HepG2 (cell line): ENCODE data around the gene FBXO24. TPM values are rescaled to one million over a fixed set of nuclear protein-coding genes. Genes with fewer than 3 reads are reported as not detected.

ENCODE experiments used
- AKAP8 ChIP-seq: sonication (generic); formaldehyde crosslinking; IDR thresholded peaks from 2 replicates; pipeline ENCODE4 v1.5.1; 2020; ENCODE audit warnings: mild to moderate bottlenecking, missing genetic modification reagents
- FIP1L1 ChIP-seq: fragments of 200-400 bp; formaldehyde crosslinking; IDR thresholded peaks from 2 replicates; pipeline ENCODE4 v1.6.1; 2018; ENCODE audit warnings: low read depth, mild to moderate bottlenecking, low read length, moderate library complexity, borderline replicate concordance; ENCODE audit not compliant: insufficient read depth
- FOXK1 ChIP-seq: sonication (generic); formaldehyde crosslinking; IDR thresholded peaks from 2 replicates; pipeline ENCODE4 v1.4.0; 2020; ENCODE audit warnings: low read depth, missing genetic modification reagents, borderline replicate concordance
- GABPB1 ChIP-seq: IDR thresholded peaks from 2 replicates; pipeline ENCODE4 v1.6.1; 2016; ENCODE audit warnings: mild to moderate bottlenecking, missing genetic modification reagents, moderate library complexity, missing compliant biosample characterization
- GATAD2A ChIP-seq: IDR thresholded peaks from 2 replicates; pipeline ENCODE4 v1.6.1; 2016
- GTF2F1 ChIP-seq: fragments of 150-350 bp; IDR thresholded peaks from 2 replicates; pipeline ENCODE4 v1.6.1; 2014; ENCODE audit warnings: low read length
- HMG20A ChIP-seq: IDR thresholded peaks from 2 replicates; pipeline ENCODE4 v1.6.1; 2016; ENCODE audit warnings: borderline replicate concordance
- HMGXB4 ChIP-seq, 2 experiments: sonication (generic) in 1 of 2; formaldehyde crosslinking in 1 of 2; IDR thresholded peaks; 2 replicates each; pipeline versions ENCODE4 v1.4.0 to v1.6.1; 2018 to 2020; ENCODE audit warnings: missing genetic modification reagents in 2 of 2, borderline replicate concordance in 1 of 2, low read depth in 1 of 2, mild to moderate bottlenecking in 1 of 2, missing biosample characterization in 1 of 2
- ISL2 ChIP-seq: sonication (generic); formaldehyde crosslinking; IDR thresholded peaks from 2 replicates; pipeline ENCODE4 v1.5.0; 2020; ENCODE audit warnings: missing genetic modification reagents
- MATR3 ChIP-seq: sonication (generic); formaldehyde crosslinking; IDR thresholded peaks from 2 replicates; pipeline ENCODE4 v1.4.0; 2020; ENCODE audit warnings: missing genetic modification reagents
- MLLT10 ChIP-seq: sonication (generic); formaldehyde crosslinking; IDR thresholded peaks from 2 replicates; pipeline ENCODE4 v1.4.0; 2020; ENCODE audit warnings: missing genetic modification reagents
- MTA1 ChIP-seq: sonication (generic); formaldehyde crosslinking; IDR thresholded peaks from 2 replicates; pipeline ENCODE4 v1.4.0; 2020; ENCODE audit warnings: missing genetic modification reagents, mild to moderate bottlenecking, borderline replicate concordance
- NCOA1 ChIP-seq: sonication (generic); formaldehyde crosslinking; IDR thresholded peaks from 2 replicates; pipeline ENCODE4 v1.9.0; 2021; ENCODE audit warnings: missing genetic modification reagents
- NR2C2 ChIP-seq: sonication (generic); formaldehyde crosslinking; IDR thresholded peaks from 2 replicates; pipeline ENCODE4 v1.4.0; 2020; ENCODE audit warnings: missing genetic modification reagents, mild to moderate bottlenecking, moderate library complexity, borderline replicate concordance
- RELA ChIP-seq: sonication (generic); formaldehyde crosslinking; IDR thresholded peaks from 2 replicates; pipeline ENCODE4 v1.4.0; 2020; ENCODE audit warnings: missing genetic modification reagents
- RXRB ChIP-seq: IDR thresholded peaks from 2 replicates; pipeline ENCODE4 v1.6.1; 2016; ENCODE audit warnings: borderline replicate concordance, missing genetic modification reagents, missing compliant biosample characterization
- SRY ChIP-seq: sonication (generic); formaldehyde crosslinking; IDR thresholded peaks from 2 replicates; pipeline ENCODE4 v1.8.0; 2022; ENCODE audit warnings: mild to moderate bottlenecking, missing genetic modification reagents
- TIGD3 ChIP-seq: sonication (generic); formaldehyde crosslinking; IDR thresholded peaks from 2 replicates; pipeline ENCODE4 v1.5.1; 2020; ENCODE audit warnings: mild to moderate bottlenecking, missing genetic modification reagents, borderline replicate concordance
- TRIM24 ChIP-seq: sonication (generic); formaldehyde crosslinking; IDR thresholded peaks from 2 replicates; pipeline ENCODE4 v1.8.0; 2022; ENCODE audit warnings: mild to moderate bottlenecking, missing genetic modification reagents
- XRCC5 ChIP-seq: fragments of 200-400 bp; formaldehyde crosslinking; optimal IDR thresholded peaks from 2 replicates; pipeline ENCODE3; 2017; ENCODE audit warnings: mild to moderate bottlenecking, low read length
- ZMAT3 ChIP-seq: sonication (generic); formaldehyde crosslinking; conservative IDR thresholded peaks from 2 replicates; pipeline ENCODE4 v1.7.0; 2021; ENCODE audit warnings: missing genetic modification reagents
- ZNF138 ChIP-seq: sonication (generic); formaldehyde crosslinking; IDR thresholded peaks from 2 replicates; pipeline ENCODE4 v1.5.0; 2020; ENCODE audit warnings: mild to moderate bottlenecking, low read depth, missing genetic modification reagents
- ZNF567 ChIP-seq: sonication (generic); formaldehyde crosslinking; IDR thresholded peaks from 2 replicates; pipeline ENCODE4 v1.8.1; 2023; ENCODE audit warnings: mild to moderate bottlenecking, missing genetic modification reagents, borderline replicate concordance
- ZNF713 ChIP-seq: sonication (generic); formaldehyde crosslinking; IDR thresholded peaks from 2 replicates; pipeline ENCODE4 v1.4.0; 2020; ENCODE audit warnings: mild to moderate bottlenecking, missing genetic modification reagents
- ZNF816 ChIP-seq: sonication (generic); formaldehyde crosslinking; IDR thresholded peaks from 2 replicates; pipeline ENCODE4 v1.8.0; 2022; ENCODE audit warnings: missing genetic modification reagents, mild to moderate bottlenecking, borderline replicate concordance
- ZSCAN20 ChIP-seq: sonication (generic); formaldehyde crosslinking; IDR thresholded peaks from 2 replicates; pipeline ENCODE4 v1.4.0; 2020; ENCODE audit warnings: missing genetic modification reagents, mild to moderate bottlenecking, borderline replicate concordance
- polyA plus RNA-seq, 8 experiments: library from polyadenylated mRNA; depleted of rRNA in 3 of 8; stranded (reverse) in 7 of 8; unstranded in 1 of 8; fragments of >200 nt; fragmentation: Illumina TruSeq in 4 of 8; extraction: Trizol in 4 of 8; gene quantifications; 2 replicates each; pipeline versions ENCODE4 v1.2.1 to v1.2.3, GENCODE V29; 2011 to 2016; ENCODE audit warnings: low read depth in 4 of 8, missing spikeins in 1 of 8, mixed read lengths in 1 of 8; ENCODE audit not compliant: insufficient read depth in 1 of 8
- total RNA-seq, 5 experiments: library from RNA; depleted of rRNA; stranded (reverse); fragments of >200 nt; fragmentation: Illumina TruSeq; extraction: Trizol; gene quantifications; 2 replicates each; pipeline ENCODE4 v1.2.3, GENCODE V29; 2016; ENCODE audit warnings: low read depth in 1 of 5
- TF ChIP-seq, protein P1 (sequence below): sonication (generic); formaldehyde crosslinking; IDR thresholded peaks from 2 replicates; pipeline ENCODE4 v1.4.0; 2020; ENCODE audit warnings: missing genetic modification reagents
- TF ChIP-seq, protein P2 (sequence below): sonication (generic); formaldehyde crosslinking; IDR thresholded peaks from 2 replicates; pipeline ENCODE4 v1.8.1; 2023; ENCODE audit warnings: mild to moderate bottlenecking, missing genetic modification reagents, borderline replicate concordance
- TF ChIP-seq, protein P3 (sequence below): sonication (generic); formaldehyde crosslinking; IDR thresholded peaks from 2 replicates; pipeline ENCODE4 v1.8.0; 2022; ENCODE audit warnings: mild to moderate bottlenecking, missing genetic modification reagents, moderate library complexity

The FBXO24 gene
- total and polyA plus RNA-seq, 2 of the 13 experiments (the other 11 are each of a cell fraction or from before 2014, with no cell fraction given) = 0.20 to 0.55 TPM

GRCh38 chr7:100621554-100621953 is 35.4 kb downstream of the FBXO24 start (continued):
- TF ChIP-seq, protein P1, sequence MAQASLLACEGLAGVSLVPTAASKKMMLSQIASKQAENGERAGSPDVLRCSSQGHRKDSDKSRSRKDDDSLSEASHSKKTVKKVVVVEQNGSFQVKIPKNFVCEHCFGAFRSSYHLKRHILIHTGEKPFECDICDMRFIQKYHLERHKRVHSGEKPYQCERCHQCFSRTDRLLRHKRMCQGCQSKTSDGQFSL (CRISPR knock-in tag) = no peak
- TF ChIP-seq ZNF713 = no peak
- 0 out of 2 replicates have a peak, but pooled peaks have one; percentile 7 for TF ChIP-seq MTA1 (CRISPR knock-in tag)
- TF ChIP-seq TRIM24 (CRISPR knock-in tag) = no peak
- no peak for TF ChIP-seq HMGXB4 (CRISPR knock-in tag; IDR thresholded peaks at IDR 0.05; ENCODE audit: borderline replicate concordance in 1 of 2, low read depth in 1 of 2)
- TF ChIP-seq SRY = no peak
- no peak for TF ChIP-seq ZNF816 (CRISPR knock-in tag)
- peak; percentile 32 for TF ChIP-seq XRCC5
- no peak for TF ChIP-seq FOXK1 (CRISPR knock-in tag)
- TF ChIP-seq MLLT10 (CRISPR knock-in tag) = no peak
- TF ChIP-seq ZSCAN20 (CRISPR knock-in tag) = no peak
- TF ChIP-seq ZNF138 (CRISPR knock-in tag) = no peak
- TF ChIP-seq FIP1L1 = no peak
- TF ChIP-seq NR2C2 (CRISPR knock-in tag) = no peak
- TF ChIP-seq ZNF567 = no peak
- no peak for TF ChIP-seq NCOA1 (CRISPR knock-in tag)
- TF ChIP-seq GABPB1 (CRISPR knock-in tag) = no peak
- no peak for TF ChIP-seq GATAD2A (CRISPR knock-in tag)
- TF ChIP-seq RELA (CRISPR knock-in tag) = no peak
- TF ChIP-seq ZMAT3 (CRISPR knock-in tag) = no peak
- TF ChIP-seq ISL2 (CRISPR knock-in tag) = no peak
- TF ChIP-seq HMG20A (CRISPR knock-in tag) = no peak
- TF ChIP-seq AKAP8 (CRISPR knock-in tag) = 0 out of 2 replicates have a peak, but pooled peaks have one; percentile 36
- TF ChIP-seq, protein P2, sequence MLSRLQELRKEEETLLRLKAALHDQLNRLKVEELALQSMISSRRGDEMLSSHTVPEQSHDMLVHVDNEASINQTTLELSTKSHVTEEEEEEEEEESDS = no peak
- TF ChIP-seq RXRB = peak; percentile 20; the same call in 1 of the 2 replicates
- TF ChIP-seq, protein P3, sequence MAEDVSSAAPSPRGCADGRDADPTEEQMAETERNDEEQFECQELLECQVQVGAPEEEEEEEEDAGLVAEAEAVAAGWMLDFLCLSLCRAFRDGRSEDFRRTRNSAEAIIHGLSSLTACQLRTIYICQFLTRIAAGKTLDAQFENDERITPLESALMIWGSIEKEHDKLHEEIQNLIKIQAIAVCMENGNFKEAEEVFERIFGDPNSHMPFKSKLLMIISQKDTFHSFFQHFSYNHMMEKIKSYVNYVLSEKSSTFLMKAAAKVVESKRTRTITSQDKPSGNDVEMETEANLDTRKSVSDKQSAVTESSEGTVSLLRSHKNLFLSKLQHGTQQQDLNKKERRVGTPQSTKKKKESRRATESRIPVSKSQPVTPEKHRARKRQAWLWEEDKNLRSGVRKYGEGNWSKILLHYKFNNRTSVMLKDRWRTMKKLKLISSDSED (CRISPR knock-in tag) = no peak
- TF ChIP-seq GTF2F1 = no peak
- TF ChIP-seq TIGD3 (CRISPR knock-in tag) = no peak
- no peak for TF ChIP-seq MATR3 (CRISPR knock-in tag)
